Thymus (tissue), 11 donors: ENCODE data around the gene DENND1B. TPM values are rescaled to one million over a fixed set of nuclear protein-coding genes. Genes with fewer than 3 reads are reported as not detected.
"Not testable (repeated sequence)": the region's sequence is repeated elsewhere in the genome, so short reads cannot be mapped to it uniquely, and the experiment has no call there.

Experiments
- DNase-seq, 9 donors: peaks; one replicate each; pipeline ENCODE4 v3.0.0-alpha.2; 2013; ENCODE audit warnings: low spot score in 9 of 9, low read depth in 6 of 9, missing footprints in 1 of 9
- H3K27ac ChIP-seq, 2 donors: one replicate each; pipeline ENCODE4 v1.5.1; 2013; ENCODE audit warnings: control low read depth in 1 of 2, low read depth in 1 of 2, low read length in 1 of 2, mild to moderate bottlenecking in 1 of 2, moderate library complexity in 1 of 2
- H3K27me3 ChIP-seq, 2 donors: one replicate each; pipeline ENCODE4 v1.5.1; 2013; ENCODE audit warnings: low read length in 1 of 2; ENCODE audit not compliant: control insufficient read depth in 2 of 2, insufficient read depth in 1 of 2
- H3K36me3 ChIP-seq, 2 donors: one replicate each; pipeline ENCODE4 v1.5.1; 2013; ENCODE audit warnings: low read length in 1 of 2, mild to moderate bottlenecking in 1 of 2, moderate library complexity in 1 of 2; ENCODE audit not compliant: control insufficient read depth in 2 of 2, insufficient read depth in 2 of 2
- H3K4me1 ChIP-seq, 2 donors: one replicate each; pipeline ENCODE4 v1.5.1; 2013; ENCODE audit warnings: low read length in 2 of 2; ENCODE audit not compliant: control insufficient read depth in 2 of 2, insufficient read depth in 2 of 2
- H3K4me3 ChIP-seq, 2 donors: one replicate each; pipeline ENCODE4 v1.5.1; 2013; ENCODE audit warnings: low read length in 2 of 2, control low read depth in 1 of 2, mild to moderate bottlenecking in 1 of 2
- H3K9me3 ChIP-seq, 2 donors: one replicate each; pipeline ENCODE4 v1.5.1; 2013; ENCODE audit warnings: low read length in 1 of 2, mild to moderate bottlenecking in 1 of 2; ENCODE audit not compliant: control insufficient read depth in 2 of 2, insufficient read depth in 1 of 2
- WGBS: extraction: QIAGEN DNeasy Blood & Tissue Kit; methylation state at CpG from one replicate; pipeline ENCODE4 v1.1.7; 2013; 5-methylcytosine and 5-hydroxymethylcytosine counted together
- polyA plus RNA-seq: library from polyadenylated mRNA; stranded (reverse); fragments of 200-250 nt; gene quantifications from one replicate; pipeline ENCODE4 v1.2.3, GENCODE V29; 2013
- total RNA-seq: library from RNA; stranded (reverse); fragments of 120-200 nt; gene quantifications from one replicate; pipeline ENCODE4 v1.2.4, GENCODE V29; 2013
- donor health status: healthy.

DENND1B gene
- total and polyA plus RNA-seq, 2 donors: 8.8 to 23.5 TPM

DNA sequence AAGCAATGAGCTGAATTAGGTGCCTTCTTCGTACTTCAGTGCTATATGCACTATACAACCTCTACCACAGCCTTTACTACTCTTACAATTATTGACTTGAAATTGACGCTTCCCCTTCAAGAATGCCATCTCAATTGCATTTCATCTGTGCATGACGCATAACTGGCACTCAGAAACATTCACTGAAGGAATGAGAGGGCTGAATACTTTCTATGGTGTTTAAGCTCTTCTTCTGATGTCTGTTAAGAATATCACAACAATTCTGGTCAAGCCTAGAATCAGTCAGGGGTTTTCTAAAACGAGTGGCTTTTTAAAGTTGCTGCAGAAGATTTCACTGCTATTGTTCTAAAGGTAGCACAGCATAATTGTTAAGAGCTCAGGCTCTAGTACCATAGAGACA is 11.5 kb downstream of the DENND1B start:
- no peak for DNase-seq
- Histone ChIP-seq H3K4me3 (no peak overlapping the region), H3K9me3 (no peaks in the 10 kb centered on the region), H3K27ac (no peak overlapping the region), H3K27me3 (no peaks in the 10 kb centered on the region), H3K36me3 (no peaks in the 10 kb centered on the region), H3K4me1 (peaks cover 3 to 15% of the 10 kb centered on the region in 2 donors)
- WGBS: 56% methylated on average over 4 of the region's 4 CpGs

DNA sequence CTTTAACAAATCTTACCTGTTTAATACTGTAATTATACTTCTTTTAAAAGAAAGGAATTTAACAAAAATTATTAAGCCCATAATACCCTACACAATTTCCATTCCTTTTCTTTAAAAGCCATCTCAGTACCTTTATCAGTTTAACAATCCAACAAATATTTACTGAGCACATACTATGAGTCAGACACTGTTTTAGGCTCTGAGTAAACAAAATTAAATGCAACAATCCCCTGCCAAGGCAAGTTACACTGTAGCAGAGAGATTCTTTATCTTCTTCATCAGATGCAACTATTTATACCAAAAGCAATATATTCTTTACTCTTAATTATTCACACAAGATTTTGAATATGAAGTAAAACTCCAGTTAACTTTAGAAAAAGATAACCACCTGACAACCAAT is 12.0 kb downstream of the DENND1B start:
- Histone ChIP-seq H3K27me3 (no peaks in the 10 kb centered on the region), H3K36me3 (no peaks in the 10 kb centered on the region), H3K4me1 (peaks cover 3 to 12% of the 10 kb centered on the region in 2 donors), H3K27ac (no peak overlapping the region), H3K9me3 (no peaks in the 10 kb centered on the region), H3K4me3 (no peak overlapping the region)
- DNase-seq: no peak

DNA sequence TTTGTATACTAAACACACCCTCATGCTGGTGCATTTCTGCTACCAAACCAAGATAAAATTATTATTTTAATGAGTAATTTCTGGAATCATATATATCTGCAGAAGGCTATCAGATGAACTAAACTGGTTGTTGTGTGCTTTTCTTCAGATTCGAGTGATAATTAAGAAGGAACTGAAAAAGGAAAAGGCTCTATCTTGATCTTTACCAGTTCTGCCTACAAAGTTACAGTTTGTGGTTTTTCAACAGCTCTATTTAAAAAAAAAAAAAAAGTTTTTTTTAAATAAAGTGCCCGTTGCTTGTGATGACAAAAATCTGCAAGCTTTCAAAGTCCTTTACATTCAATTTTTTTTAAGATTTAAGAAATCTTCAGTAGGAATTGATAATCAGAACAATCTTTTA is 13.6 kb downstream of the DENND1B start:
- WGBS: 4% methylated on average over 2 of the region's 2 CpGs
- peak in 1 of 9 donors; percentile 49 for DNase-seq
- Histone ChIP-seq H3K27ac (peak overlapping the region in 1 of 2 donors; percentile 65), H3K27me3 (no peaks in the 10 kb centered on the region), H3K9me3 (no peaks in the 10 kb centered on the region), H3K4me1 (peaks cover 0 to 4% of the 10 kb centered on the region in 2 donors), H3K36me3 (no peaks in the 10 kb centered on the region), H3K4me3 (no peak overlapping the region)

DNA sequence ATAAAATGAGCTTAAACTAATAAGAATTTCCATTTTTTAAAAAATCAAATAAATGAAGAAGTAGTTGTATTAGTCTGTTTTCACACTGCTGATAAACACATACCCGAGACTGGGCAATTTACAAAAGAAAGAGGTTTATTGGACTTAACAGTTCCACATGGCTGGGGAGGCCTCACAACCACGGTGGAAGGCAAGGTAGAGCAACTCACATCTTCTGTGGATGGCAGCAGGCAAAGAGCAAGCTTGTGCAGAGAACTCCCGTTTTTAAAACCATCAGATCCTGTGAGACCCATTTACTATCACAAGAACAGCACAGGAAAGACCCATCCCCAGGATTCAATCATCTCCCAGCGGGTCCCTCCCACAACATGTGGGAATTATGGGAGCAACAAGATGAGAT is 19.7 kb downstream of the DENND1B start:
- not testable (repeated sequence) for H3K27ac ChIP-seq, H3K27me3 ChIP-seq, DNase-seq, H3K9me3 ChIP-seq, H3K4me1 ChIP-seq, H3K36me3 ChIP-seq, H3K4me3 ChIP-seq
- 95% methylated on average over 4 of the region's 4 CpGs for WGBS

DNA sequence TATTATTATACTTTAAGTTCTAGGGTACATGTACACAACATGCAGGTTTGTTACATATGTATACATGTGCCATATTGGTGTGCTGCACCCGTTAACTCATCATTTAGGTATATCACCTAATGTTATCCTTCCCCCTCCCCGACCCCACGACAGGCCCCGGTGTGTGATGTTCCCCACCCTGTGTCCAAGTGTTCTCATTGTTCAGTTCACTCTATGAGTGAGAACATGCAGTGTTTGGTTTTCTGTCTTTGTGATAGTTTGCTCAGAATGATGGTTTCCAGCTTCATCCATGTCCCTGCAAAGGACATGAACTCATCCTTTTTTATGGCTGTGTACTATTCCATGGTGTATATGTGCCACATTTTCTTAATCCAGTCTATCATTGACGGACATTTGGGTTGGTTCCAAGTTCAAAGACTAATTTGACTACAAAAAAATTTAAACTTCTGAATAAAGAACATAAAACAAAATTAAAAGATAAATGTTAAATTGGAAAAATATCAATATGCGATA is 22.6 kb downstream of the DENND1B start:
- H3K27me3 ChIP-seq, H3K36me3 ChIP-seq, DNase-seq, H3K4me3 ChIP-seq, H3K27ac ChIP-seq, H3K9me3 ChIP-seq, H3K4me1 ChIP-seq: not testable (repeated sequence)
- WGBS: 98% methylated on average over 6 of the region's 6 CpGs

DNA sequence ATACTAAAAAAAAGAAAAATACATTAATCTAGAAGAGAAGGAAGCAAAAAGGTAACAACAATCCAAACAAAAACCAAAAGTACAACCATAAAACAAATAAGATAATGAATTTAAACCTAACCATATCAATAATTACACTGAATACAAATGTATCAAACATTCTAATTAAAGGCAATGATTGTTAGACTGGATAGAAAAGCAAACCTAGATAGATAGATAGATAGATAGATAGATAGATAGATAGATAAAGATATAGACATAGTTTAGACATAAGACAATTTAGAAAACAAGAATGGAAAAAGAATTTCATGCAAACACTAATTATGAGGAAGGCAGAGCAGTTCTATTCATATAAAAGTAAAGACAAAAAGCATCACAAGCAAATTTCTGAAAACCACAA is 24.9 kb downstream of the DENND1B start:
- no peak for DNase-seq
- Histone ChIP-seq H3K27ac (no peak overlapping the region), H3K9me3 (no peaks in the 10 kb centered on the region), H3K27me3 (no peaks in the 10 kb centered on the region), H3K4me1 (no peaks in the 10 kb centered on the region), H3K4me3 (no peak overlapping the region), H3K36me3 (no peaks in the 10 kb centered on the region)

DNA sequence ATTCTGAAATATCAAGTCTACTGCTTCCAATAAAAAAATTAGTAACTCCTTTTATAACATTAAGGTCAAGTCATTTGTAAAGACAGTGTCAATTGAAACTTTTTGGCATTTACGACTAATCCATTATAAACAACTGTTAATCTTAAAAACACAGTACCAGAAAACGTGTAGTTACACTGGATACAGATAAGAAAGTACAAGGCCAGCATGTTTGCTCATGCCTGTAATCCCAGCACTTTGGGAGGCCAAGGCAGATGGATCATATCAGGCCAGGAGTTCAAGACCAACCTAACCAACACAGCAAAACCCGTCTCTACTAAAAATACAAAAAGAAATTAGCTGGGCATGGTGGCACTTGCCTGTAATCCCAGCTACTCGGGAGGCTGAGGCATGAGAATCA is 29.4 kb downstream of the DENND1B start:
- Histone ChIP-seq H3K27ac (no peak overlapping the region), H3K9me3 (no peaks in the 10 kb centered on the region), H3K4me1 (no peaks in the 10 kb centered on the region), H3K27me3 (no peaks in the 10 kb centered on the region), H3K36me3 (no peaks in the 10 kb centered on the region), H3K4me3 (no peak overlapping the region)
- DNase-seq: no peak
- WGBS: 97% methylated on average over 4 of the region's 4 CpGs

DNA sequence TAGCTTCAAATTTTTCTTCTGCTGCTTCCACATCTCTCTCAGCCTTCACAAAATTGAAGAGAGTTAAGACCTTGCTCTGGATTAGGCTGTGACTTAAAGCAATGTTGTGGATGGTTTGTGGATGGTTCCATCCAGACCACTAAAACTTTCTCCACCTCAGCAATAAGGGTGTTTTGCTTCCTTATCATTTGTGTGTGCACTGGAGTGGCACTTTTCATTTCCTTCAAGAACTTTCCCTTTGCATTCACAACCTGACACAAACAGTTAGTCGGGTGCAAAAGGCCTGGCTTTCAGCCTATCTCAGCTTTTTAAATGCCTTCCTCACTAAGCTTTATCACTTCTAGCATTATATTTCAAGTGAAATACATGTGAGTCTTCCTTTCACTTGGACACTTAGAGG is 30.3 kb downstream of the DENND1B start:
- H3K9me3 ChIP-seq: no peaks in the 10 kb centered on the region
- no peak for DNase-seq
- 90% methylated on average over 1 of the region's 1 CpG for WGBS
- H3K36me3 ChIP-seq: no peaks in the 10 kb centered on the region
- no peak overlapping the region for H3K4me3 ChIP-seq
- H3K4me1 ChIP-seq: no peaks in the 10 kb centered on the region
- H3K27me3 ChIP-seq: no peaks in the 10 kb centered on the region
- H3K27ac ChIP-seq: no peak overlapping the region

DNA sequence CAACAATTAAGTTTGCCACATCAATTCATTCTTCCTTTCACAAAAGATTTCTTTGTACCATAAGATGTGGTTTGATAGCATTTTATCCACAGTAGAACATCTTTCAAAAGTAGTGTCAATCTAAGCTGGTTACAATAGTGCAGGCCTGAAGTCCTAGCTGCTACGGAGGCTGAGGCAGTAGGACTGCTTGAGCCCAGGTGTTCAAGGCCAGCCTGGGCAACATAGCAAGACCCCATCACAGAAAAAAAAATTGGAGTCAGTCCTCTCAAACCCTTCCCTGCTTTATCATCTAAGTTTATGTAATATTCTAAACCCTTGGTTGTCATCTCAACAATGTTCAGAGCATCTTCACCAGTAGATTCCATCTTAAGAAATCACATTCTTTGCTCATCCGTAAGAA is 31.7 kb downstream of the DENND1B start:
- 66% methylated on average over 2 of the region's 2 CpGs for whole genome bisulfite sequencing
- no peak overlapping the region for H3K4me3 ChIP-seq
- no peaks in the 10 kb centered on the region for H3K36me3 ChIP-seq
- no peaks in the 10 kb centered on the region for H3K4me1 ChIP-seq
- H3K9me3 ChIP-seq: no peaks in the 10 kb centered on the region
- H3K27me3 ChIP-seq: no peaks in the 10 kb centered on the region
- no peak for DNase-seq
- H3K27ac ChIP-seq: no peak overlapping the region

DNA sequence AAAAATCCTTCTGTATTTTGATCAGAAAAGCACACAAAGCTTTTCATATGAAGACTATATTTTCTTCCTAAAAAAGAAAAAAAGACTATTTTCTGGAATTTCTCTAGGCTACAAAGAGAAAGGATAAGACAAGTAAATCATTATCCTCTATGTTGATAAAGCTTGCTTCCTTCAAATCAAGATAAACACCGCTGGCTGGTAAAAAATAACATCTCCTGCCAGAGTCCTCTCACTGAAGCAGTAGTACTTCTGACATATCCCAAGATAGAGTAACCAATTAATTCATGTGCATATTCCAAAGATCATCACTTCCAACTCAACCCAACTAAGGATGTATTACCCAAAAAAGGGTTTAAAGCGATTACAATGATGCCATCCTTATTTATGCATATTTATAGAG is 34.3 kb downstream of the DENND1B start:
- 95% methylated on average over 2 of the region's 2 CpGs for WGBS
- H3K4me3 ChIP-seq: no peak overlapping the region
- no peaks in the 10 kb centered on the region for H3K9me3 ChIP-seq
- no peaks in the 10 kb centered on the region for H3K36me3 ChIP-seq
- no peak overlapping the region for H3K27ac ChIP-seq
- no peaks in the 10 kb centered on the region for H3K4me1 ChIP-seq
- no peaks in the 10 kb centered on the region for H3K27me3 ChIP-seq
- DNase-seq: no peak
